ENCODE measurements around the gene LAD1. TPM values are rescaled to one million over a fixed set of nuclear protein-coding genes. Genes with fewer than 3 reads are reported as not detected.

Gene LAD1
- total RNA-seq, 2 donors from 2014 or later = 13.5 to 13.6 TPM

DNA sequence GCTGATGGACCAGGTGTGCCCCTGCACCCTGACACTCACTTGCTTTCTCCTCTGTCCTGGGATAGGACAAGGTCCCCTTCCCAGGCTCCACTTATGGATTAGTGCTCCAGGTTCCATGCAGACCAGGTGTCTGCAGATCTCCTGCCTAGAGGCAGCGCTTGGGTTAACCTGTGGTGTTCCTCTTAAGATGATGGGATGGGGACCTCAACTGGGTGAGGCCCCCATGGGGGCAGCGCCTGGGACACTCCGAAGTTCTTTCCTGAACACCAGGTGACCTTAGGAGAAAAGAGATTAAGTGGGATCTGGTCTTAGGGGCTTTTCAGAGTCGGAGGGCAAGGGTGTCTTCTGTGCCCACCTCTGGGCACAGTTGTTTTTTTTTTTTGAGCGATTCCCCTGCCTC is 42.9 kb downstream of the LAD1 start:
- H3K4me1 Mint-ChIP-seq = no peaks in the 10 kb centered on the region
- H3K36me3 Mint-ChIP-seq (ENCODE audit: low read depth) = no peaks in the 10 kb centered on the region
- no peak overlapping the region for H3K27ac Mint-ChIP-seq
- Histone ChIP-seq H3K4me3 (ENCODE audit: low read length) (no peak overlapping the region), H3K36me3 (ENCODE audit: control insufficient read depth, insufficient read depth, low read length) (no peaks in the 10 kb centered on the region), H3K9ac (ENCODE audit: extremely low read depth, low read length, poor library complexity, severe bottlenecking) (no peak overlapping the region), H3K4me1 (ENCODE audit: control insufficient read depth, insufficient read depth, low read length) (no peaks in the 10 kb centered on the region), H3K9me3 (ENCODE audit: control insufficient read depth, low read length) (no peaks in the 10 kb centered on the region), H3K27me3 (ENCODE audit: control insufficient read depth, insufficient read depth, low read length, poor library complexity, severe bottlenecking) (no peaks in the 10 kb centered on the region), H3K27ac (ENCODE audit: low read depth, low read length) (no peak overlapping the region)
- TF ChIP-seq, protein P1, sequence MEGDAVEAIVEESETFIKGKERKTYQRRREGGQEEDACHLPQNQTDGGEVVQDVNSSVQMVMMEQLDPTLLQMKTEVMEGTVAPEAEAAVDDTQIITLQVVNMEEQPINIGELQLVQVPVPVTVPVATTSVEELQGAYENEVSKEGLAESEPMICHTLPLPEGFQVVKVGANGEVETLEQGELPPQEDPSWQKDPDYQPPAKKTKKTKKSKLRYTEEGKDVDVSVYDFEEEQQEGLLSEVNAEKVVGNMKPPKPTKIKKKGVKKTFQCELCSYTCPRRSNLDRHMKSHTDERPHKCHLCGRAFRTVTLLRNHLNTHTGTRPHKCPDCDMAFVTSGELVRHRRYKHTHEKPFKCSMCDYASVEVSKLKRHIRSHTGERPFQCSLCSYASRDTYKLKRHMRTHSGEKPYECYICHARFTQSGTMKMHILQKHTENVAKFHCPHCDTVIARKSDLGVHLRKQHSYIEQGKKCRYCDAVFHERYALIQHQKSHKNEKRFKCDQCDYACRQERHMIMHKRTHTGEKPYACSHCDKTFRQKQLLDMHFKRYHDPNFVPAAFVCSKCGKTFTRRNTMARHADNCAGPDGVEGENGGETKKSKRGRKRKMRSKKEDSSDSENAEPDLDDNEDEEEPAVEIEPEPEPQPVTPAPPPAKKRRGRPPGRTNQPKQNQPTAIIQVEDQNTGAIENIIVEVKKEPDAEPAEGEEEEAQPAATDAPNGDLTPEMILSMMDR (conservative IDR thresholded peaks at IDR 0.05) = no peak
- H3K9me3 Mint-ChIP-seq = no peaks in the 10 kb centered on the region
- no peak overlapping the region for H3K4me3 Mint-ChIP-seq
- 91 to 93% methylated on average over 4 to 5 of the region's 5 CpGs for WGBS, 2 experiments (ENCODE audit: insufficient coverage in 1 of 2, insufficient read length in 1 of 2)
- H3K27me3 Mint-ChIP-seq (ENCODE audit: insufficient read depth) = no peaks in the 10 kb centered on the region
- DNase-seq = peak; percentile 25

DNA sequence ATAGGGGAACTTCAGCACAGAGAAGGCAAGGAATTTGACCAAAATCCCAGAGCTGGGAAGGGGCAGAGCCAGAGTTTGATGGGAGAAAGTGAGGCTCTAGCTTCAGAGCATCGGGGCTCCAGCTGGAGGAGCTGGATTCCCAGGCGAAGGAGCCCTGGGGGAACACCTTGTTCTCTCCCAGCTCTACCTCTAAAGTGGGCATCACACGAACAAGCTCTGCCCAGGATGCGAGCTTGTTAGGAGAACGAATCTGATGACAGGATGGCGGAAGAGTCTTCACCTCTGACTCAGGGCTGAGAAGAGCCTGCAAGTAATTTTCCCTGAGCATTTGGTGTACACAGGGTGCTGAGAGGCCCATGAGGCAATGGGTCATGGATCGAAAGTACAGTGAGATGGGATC is 43.7 kb downstream of the LAD1 start:
- H3K27me3 Mint-ChIP-seq (ENCODE audit: insufficient read depth) = no peaks in the 10 kb centered on the region
- TF ChIP-seq, protein P1 (conservative IDR thresholded peaks at IDR 0.05) = no peak
- H3K9ac ChIP-seq (ENCODE audit: extremely low read depth, low read length, poor library complexity, severe bottlenecking) = no peak overlapping the region
- H3K27me3 ChIP-seq (ENCODE audit: control insufficient read depth, insufficient read depth, low read length, poor library complexity, severe bottlenecking) = no peaks in the 10 kb centered on the region
- H3K27ac ChIP-seq (ENCODE audit: low read depth, low read length) = no peak overlapping the region
- H3K9me3 ChIP-seq (ENCODE audit: control insufficient read depth, low read length) = no peaks in the 10 kb centered on the region
- peak; percentile 35 for DNase-seq
- H3K36me3 Mint-ChIP-seq (ENCODE audit: low read depth) = no peaks in the 10 kb centered on the region
- WGBS, 2 experiments (ENCODE audit: insufficient coverage in 1 of 2, insufficient read length in 1 of 2) = 93 to 98% methylated on average over 6 to 7 of the region's 7 CpGs
- no peaks in the 10 kb centered on the region for H3K9me3 Mint-ChIP-seq
- H3K4me1 ChIP-seq (ENCODE audit: control insufficient read depth, insufficient read depth, low read length) = no peaks in the 10 kb centered on the region
- H3K4me3 Mint-ChIP-seq = no peak overlapping the region
- no peak overlapping the region for H3K27ac Mint-ChIP-seq
- no peaks in the 10 kb centered on the region for H3K4me1 Mint-ChIP-seq
- H3K36me3 ChIP-seq (ENCODE audit: control insufficient read depth, insufficient read depth, low read length) = no peaks in the 10 kb centered on the region
- no peak overlapping the region for H3K4me3 ChIP-seq (ENCODE audit: low read length)

GRCh38 chr1:201354901-201355295 is 44.2 kb downstream of the LAD1 start:
- Mint-ChIP-seq H3K4me1 (no peaks in the 10 kb centered on the region), H3K27me3 (ENCODE audit: insufficient read depth) (no peaks in the 10 kb centered on the region), H3K9me3 (no peaks in the 10 kb centered on the region), H3K27ac (no peak overlapping the region), H3K36me3 (ENCODE audit: low read depth) (no peaks in the 10 kb centered on the region), H3K4me3 (no peak overlapping the region)
- Histone ChIP-seq H3K9ac (ENCODE audit: extremely low read depth, low read length, poor library complexity, severe bottlenecking) (no peak overlapping the region), H3K4me1 (ENCODE audit: control insufficient read depth, insufficient read depth, low read length) (no peaks in the 10 kb centered on the region), H3K9me3 (ENCODE audit: control insufficient read depth, low read length) (no peaks in the 10 kb centered on the region), H3K36me3 (ENCODE audit: control insufficient read depth, insufficient read depth, low read length) (no peaks in the 10 kb centered on the region), H3K4me3 (ENCODE audit: low read length) (no peak overlapping the region), H3K27ac (ENCODE audit: low read depth, low read length) (no peak overlapping the region), H3K27me3 (ENCODE audit: control insufficient read depth, insufficient read depth, low read length, poor library complexity, severe bottlenecking) (no peaks in the 10 kb centered on the region)
- DNase-seq = peak; percentile 36
- TF ChIP-seq, protein P1 (conservative IDR thresholded peaks at IDR 0.05) = no peak
- 72 to 90% methylated on average over 2 to 4 of the region's 4 CpGs for WGBS, 2 experiments (ENCODE audit: insufficient coverage in 1 of 2, insufficient read length in 1 of 2)

Measured in endodermal cell (in vitro differentiated cells).